Lower leg skin (tissue), 4 donors: Measurements from ENCODE around the gene SRSF4. TPM values are rescaled to one million over a fixed set of nuclear protein-coding genes. Genes with fewer than 3 reads are reported as not detected.
"Not testable (repeated sequence)": the region's sequence is repeated elsewhere in the genome, so short reads cannot be mapped to it uniquely, and the experiment has no call there.

Experiments
- DNase-seq, 2 donors: peaks; one replicate each; pipeline ENCODE4 v3.0.0-alpha.2; 2019; ENCODE audit warnings: low spot score in 2 of 2
- H3K4me3 ChIP-seq: fragments of 200-600 bp; sonication (generic); 2 replicates; pipeline ENCODE4 v1.5.1; 2017; ENCODE audit warnings: mild to moderate bottlenecking, low read depth; ENCODE audit not compliant: poor library complexity, severe bottlenecking
- POLR2A ChIP-seq, 2 donors: fragments of 450-650 bp; IDR thresholded peaks; one replicate each; pipeline ENCODE4 v1.6.1; 2016 to 2017; ENCODE audit warnings: antibody characterized with exemption in 2 of 2, mild to moderate bottlenecking in 1 of 2, moderate library complexity in 1 of 2
- WGBS, 2 donors: methylation state at CpG; one replicate each; pipeline ENCODE4 v1.1.5; 2018; 5-methylcytosine and 5-hydroxymethylcytosine counted together
- intact Hi-C: fragments of 100-400 bp; cut with DNase I; formaldehyde crosslinking; loops from one replicate; pipeline ENCODE4 v1.15.0; 2023; ENCODE audit warnings: low total_unique reads
- total RNA-seq, 4 donors: library from RNA; depleted of rRNA; stranded (reverse); fragments of >200 nt; gene quantifications; one replicate each; pipeline ENCODE4 v1.1.0, GENCODE V29; 2016
- TF ChIP-seq, protein P1 (sequence below), 3 donors: fragments of 450-650 bp; IDR thresholded peaks; one replicate each; pipeline ENCODE4 v1.5.1; 2016; ENCODE audit warnings: antibody characterized with exemption in 3 of 3, mild to moderate bottlenecking in 3 of 3, moderate library complexity in 2 of 3

The SRSF4 gene
- total RNA-seq, 4 donors from 2014 or later = 47.3 to 89.4 (median 58.5) TPM

DNA sequence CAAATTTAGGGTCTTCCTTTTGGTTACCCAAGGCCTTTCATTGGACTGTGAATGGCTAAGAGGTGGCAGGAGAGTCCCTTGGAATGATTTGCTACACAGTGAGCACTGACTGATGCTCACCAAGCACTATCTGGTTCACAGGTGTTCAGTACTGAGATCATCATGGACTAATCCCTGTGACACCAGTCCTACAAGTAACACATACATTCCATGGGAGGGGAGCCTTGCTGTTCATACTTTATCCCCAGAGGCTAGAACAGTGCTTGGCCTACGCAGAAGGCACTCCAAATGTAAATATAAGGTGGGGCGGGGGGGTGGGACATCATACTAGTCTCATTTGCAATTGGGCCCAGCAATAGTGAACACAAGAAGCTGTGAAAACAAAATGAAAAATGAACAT lies 37.5 kb downstream of the SRSF4 start:
- no peak for DNase-seq
- 81 to 86% methylated on average over 2 of the region's 2 CpGs for WGBS, 2 donors
- TF ChIP-seq, protein P1, sequence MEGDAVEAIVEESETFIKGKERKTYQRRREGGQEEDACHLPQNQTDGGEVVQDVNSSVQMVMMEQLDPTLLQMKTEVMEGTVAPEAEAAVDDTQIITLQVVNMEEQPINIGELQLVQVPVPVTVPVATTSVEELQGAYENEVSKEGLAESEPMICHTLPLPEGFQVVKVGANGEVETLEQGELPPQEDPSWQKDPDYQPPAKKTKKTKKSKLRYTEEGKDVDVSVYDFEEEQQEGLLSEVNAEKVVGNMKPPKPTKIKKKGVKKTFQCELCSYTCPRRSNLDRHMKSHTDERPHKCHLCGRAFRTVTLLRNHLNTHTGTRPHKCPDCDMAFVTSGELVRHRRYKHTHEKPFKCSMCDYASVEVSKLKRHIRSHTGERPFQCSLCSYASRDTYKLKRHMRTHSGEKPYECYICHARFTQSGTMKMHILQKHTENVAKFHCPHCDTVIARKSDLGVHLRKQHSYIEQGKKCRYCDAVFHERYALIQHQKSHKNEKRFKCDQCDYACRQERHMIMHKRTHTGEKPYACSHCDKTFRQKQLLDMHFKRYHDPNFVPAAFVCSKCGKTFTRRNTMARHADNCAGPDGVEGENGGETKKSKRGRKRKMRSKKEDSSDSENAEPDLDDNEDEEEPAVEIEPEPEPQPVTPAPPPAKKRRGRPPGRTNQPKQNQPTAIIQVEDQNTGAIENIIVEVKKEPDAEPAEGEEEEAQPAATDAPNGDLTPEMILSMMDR (IDR thresholded peaks at IDR 0.05) = no peak
- TF ChIP-seq POLR2A (IDR thresholded peaks at IDR 0.05) = no peak
- intact Hi-C loops = no loop called here
- no peak overlapping the region for H3K4me3 ChIP-seq

DNA sequence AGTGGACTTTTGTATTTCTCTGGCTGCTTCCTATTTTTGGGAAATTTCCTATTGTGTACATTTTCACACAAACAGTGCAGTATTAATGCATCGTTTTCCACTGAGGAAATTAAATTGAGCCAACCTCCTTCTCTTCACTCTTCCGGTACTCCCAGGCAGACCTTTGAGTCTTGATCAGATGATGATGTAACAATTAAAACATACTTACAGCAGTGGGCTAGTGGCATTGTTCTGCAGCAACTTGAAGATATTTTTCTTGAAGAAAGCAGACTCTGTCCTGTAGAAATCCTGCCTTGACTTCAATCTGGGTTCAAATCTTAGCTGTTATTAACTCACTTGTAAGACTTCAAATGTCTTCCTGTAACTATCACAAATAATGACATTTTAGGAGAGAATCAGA lies 39.0 kb downstream of the SRSF4 start:
- H3K4me3 ChIP-seq = no peak overlapping the region
- no peak for DNase-seq
- TF ChIP-seq, protein P1 (IDR thresholded peaks at IDR 0.05) = no peak
- TF ChIP-seq POLR2A (IDR thresholded peaks at IDR 0.05) = no peak
- intact Hi-C loops = no loop called here
- 86 to 88% methylated on average over 2 of the region's 2 CpGs for WGBS, 2 donors

DNA sequence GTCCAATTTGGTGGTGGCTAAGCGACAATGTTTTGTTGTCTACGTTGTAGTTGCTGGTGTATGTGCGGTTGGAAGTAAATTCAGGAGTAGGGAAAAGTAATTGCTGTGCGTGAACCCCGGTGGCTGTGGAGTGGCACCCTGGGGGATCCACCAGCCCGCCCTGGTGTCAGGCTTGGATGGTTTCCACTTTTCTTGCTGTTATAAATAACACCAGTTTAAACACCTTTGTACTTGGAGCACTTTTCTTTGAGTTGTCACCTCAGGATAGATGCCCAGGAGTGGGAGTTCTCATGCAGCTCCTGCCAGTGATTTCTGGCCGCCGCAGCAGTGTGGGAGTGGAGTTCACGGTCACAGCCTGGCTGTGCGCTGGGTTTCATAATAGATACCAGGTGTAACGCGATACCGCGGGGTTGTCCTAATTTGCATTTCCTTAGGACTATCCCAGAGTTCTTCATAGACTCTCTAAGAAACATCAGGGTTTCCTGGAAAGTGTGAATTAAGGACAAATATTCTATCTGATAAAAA lies 45.2 kb downstream of the SRSF4 start:
- intact Hi-C loops = no loop called here

DNA sequence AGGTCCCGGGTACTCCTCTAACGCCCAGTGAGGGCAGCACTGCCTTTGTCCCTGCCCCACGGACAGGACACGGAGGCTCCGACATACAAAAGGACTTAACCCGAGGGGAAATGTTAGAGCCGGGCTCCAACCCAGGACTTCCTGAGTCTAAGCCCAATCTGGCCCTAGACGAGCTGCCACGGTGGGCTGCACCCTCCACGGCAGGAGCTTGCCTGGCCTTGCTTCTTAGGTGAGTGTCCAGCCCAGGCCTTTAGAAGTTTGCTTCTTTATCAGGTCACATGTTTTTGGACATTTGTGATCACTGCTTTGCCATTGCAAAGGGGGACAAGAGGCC lies 47.0 kb downstream of the SRSF4 start:
- no peak for TF ChIP-seq POLR2A (IDR thresholded peaks at IDR 0.05)
- TF ChIP-seq, protein P1 (IDR thresholded peaks at IDR 0.05) = no peak
- 84 to 86% methylated on average over 7 of the region's 10 CpGs for WGBS, 2 donors
- no peak for DNase-seq
- intact Hi-C loops = no loop called here
- no peak overlapping the region for H3K4me3 ChIP-seq

More for the DNA sequence above, 45.2 kb downstream of the SRSF4 start:
- TF ChIP-seq, protein P1 (IDR thresholded peaks at IDR 0.05) = no peak
- no peak for TF ChIP-seq POLR2A (IDR thresholded peaks at IDR 0.05)
- WGBS, 2 donors = 29 to 36% methylated on average over 14 of the region's 14 CpGs
- H3K4me3 ChIP-seq = no peak overlapping the region
- no peak for DNase-seq

DNA sequence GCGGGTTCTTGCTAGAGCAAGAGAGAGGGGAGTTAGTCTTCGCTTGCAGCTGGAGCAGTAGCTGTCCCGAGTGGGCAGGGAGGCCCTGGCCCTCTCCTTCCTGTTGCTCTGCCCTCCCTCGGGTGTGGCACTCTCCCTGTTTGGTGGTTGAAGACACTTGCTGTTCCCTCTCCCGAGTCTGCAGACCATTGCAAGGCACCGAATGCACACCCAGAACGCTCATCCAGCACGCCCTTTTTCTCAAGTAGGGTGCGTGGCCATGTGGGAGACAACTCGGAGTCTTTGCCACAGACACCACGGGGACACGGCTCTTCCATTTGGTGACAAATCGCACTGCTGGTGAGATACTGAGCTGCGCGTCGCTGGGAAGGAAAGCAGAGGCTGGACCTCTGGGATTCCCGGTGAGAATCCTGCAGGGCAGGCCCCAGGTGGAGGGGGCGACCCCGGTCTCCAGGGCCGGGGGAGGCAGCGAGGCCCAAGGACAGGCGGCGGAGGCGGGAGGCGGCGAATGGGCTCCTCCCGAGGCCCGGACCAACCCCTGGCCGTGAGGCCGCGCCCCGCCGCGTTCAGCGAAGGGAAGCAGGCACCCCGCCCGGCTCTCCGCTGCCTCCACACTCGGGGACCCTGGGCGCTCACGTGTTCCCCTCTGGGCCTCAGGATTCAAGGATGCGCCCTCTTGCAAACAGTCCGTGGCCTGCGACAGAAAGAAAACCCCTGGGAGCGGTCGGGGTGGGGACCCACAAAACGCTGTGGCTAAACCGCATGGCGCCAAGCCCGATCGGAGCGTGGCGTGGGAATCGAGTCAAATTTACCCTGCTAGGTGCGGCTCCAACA lies 47.6 kb downstream of the SRSF4 start:
- WGBS, 2 donors = 57 to 63% methylated on average over 39 to 41 of the region's 55 CpGs
- TF ChIP-seq POLR2A (IDR thresholded peaks at IDR 0.05) = no peak
- TF ChIP-seq, protein P1 (IDR thresholded peaks at IDR 0.05) = no peak
- intact Hi-C loops = no loop called here
- H3K4me3 ChIP-seq = no peak overlapping the region
- no peak for DNase-seq

DNA sequence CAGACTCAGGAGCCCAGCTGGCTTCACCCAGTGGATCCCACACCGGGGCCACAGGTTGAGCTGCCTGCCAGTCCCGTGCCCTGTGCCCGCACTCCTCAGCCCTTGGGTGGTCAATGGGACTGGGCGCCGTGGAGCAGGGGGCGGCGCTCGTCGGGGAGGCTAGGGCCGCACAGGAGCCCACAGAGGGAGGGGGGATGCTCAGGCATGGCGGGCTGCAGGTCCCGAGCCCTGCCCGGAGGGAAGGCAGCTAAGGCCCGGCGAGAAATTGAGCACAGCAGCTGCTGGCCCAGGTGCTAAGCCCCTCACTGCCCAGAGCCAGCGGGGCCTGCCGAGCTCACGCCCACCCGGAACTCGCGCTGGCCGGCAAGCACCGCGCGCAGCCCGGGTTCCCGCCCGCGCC lies 50.6 kb downstream of the SRSF4 start:
- DNase-seq, intact Hi-C loops, H3K4me3 ChIP-seq: not testable (repeated sequence)
- 94 to 98% methylated on average over 12 to 19 of the region's 29 CpGs for WGBS, 2 donors
